Measurements from ENCODE around the gene LSM8. TPM values are rescaled to one million over a fixed set of nuclear protein-coding genes. Genes with fewer than 3 reads are reported as not detected.
"Not testable (repeated sequence)": the region's sequence is repeated elsewhere in the genome, so short reads cannot be mapped to it uniquely, and the experiment has no call there.

Gene LSM8
- 10 to 100 TPM; 26.9 to 31.3 TPM for total RNA-seq
- polyA plus RNA-seq, result 10 to 100 TPM; 25.9 to 29.9 TPM
- long read RNA-seq, donor 1, full-length matches to known transcripts, result 17 of 18 reads
- long read RNA-seq, donor 1, partial matches to known transcripts, result 1 of 18 reads
- long read RNA-seq, donor 1, other reads (novel, unspliced or antisense), result 0 of 18 reads
- long read RNA-seq, donor 2, full-length matches to known transcripts, result 5 of 6 reads
- long read RNA-seq, donor 2, partial matches to known transcripts, result 0 of 6 reads
- long read RNA-seq, donor 2, other reads (novel, unspliced or antisense), result 1 of 6 reads

GRCh38 chr7:118183786-118184564 is at the start of gene LSM8:
LSM8 (plus strand) TSS chr7:118184164; CDS start chr7:118184224, 60 bp downstream.
- intact Hi-C loops (cut with DNase I), result no loop called here
- ATAC-seq (ENCODE audit: low FRiP score) (peak; percentile 99), DNase-seq (peak; percentile 99)
- H3K27me3 ChIP-seq (ENCODE audit: control insufficient read depth in 1 of 2, insufficient read depth in 2 of 2, low read length in 1 of 2), result no peaks in the 10 kb centered on the region
- peak within 1 kb of the TSS; percentile 71 to 100 for H3K4me3 ChIP-seq (ENCODE audit: low read length in 2 of 2)
- H3K27ac ChIP-seq (ENCODE audit: low read depth in 1 of 2, low read length in 2 of 2), result peak within 1 kb of the TSS; percentile 93 to 99
- no peaks in the 10 kb centered on the region for H3K36me3 ChIP-seq (ENCODE audit: control insufficient read depth in 1 of 2, insufficient read depth in 2 of 2, low read length in 1 of 2)
- H3K9me3 ChIP-seq (ENCODE audit: control insufficient read depth, low read length), result no peaks in the 10 kb centered on the region
- WGBS, 2 donors, result 0% methylated on average over 61 to 62 of the region's 62 CpGs
- no peaks in the 10 kb centered on the region for H3K4me1 ChIP-seq (ENCODE audit: control insufficient read depth in 1 of 2, insufficient read depth in 2 of 2, low read length in 2 of 2)

- DNase-seq; H3K4me3 ChIP-seq (ENCODE audit: low read length in 2 of 2); intact Hi-C loops (cut with DNase I): not testable (repeated sequence)
These were observed 49.5 kb upstream of the LSM8 start for GRCh38 chr7:118134420-118134819.

GRCh38 chr7:118140468-118140867 is 43.5 kb upstream of the LSM8 start:
- Histone ChIP-seq H3K9me3 (ENCODE audit: control insufficient read depth, low read length) (no peaks in the 10 kb centered on the region), H3K4me3 (ENCODE audit: low read length in 2 of 2) (no peak overlapping the region), H3K27ac (ENCODE audit: low read depth in 1 of 2, low read length in 2 of 2) (no peak overlapping the region), H3K36me3 (ENCODE audit: control insufficient read depth in 1 of 2, insufficient read depth in 2 of 2, low read length in 1 of 2) (no peaks in the 10 kb centered on the region), H3K27me3 (ENCODE audit: control insufficient read depth in 1 of 2, insufficient read depth in 2 of 2, low read length in 1 of 2) (no peaks in the 10 kb centered on the region), H3K4me1 (ENCODE audit: control insufficient read depth in 1 of 2, insufficient read depth in 2 of 2, low read length in 2 of 2) (no peaks in the 10 kb centered on the region)
- intact Hi-C loops (cut with DNase I), result no loop called here
- ATAC-seq (ENCODE audit: low FRiP score) (no peak), DNase-seq (no peak)
- WGBS, 2 donors, result 46 to 50% methylated on average over 1 of the region's 1 CpG

More at GRCh38 chr7:118134420-118134819, 49.5 kb upstream of the LSM8 start:
- not testable (repeated sequence) for H3K9me3 ChIP-seq (ENCODE audit: control insufficient read depth, low read length); ATAC-seq (ENCODE audit: low FRiP score); H3K4me1 ChIP-seq (ENCODE audit: control insufficient read depth in 1 of 2, insufficient read depth in 2 of 2, low read length in 2 of 2); H3K27me3 ChIP-seq (ENCODE audit: control insufficient read depth in 1 of 2, insufficient read depth in 2 of 2, low read length in 1 of 2); H3K27ac ChIP-seq (ENCODE audit: low read depth in 1 of 2, low read length in 2 of 2); H3K36me3 ChIP-seq (ENCODE audit: control insufficient read depth in 1 of 2, insufficient read depth in 2 of 2, low read length in 1 of 2)

- Histone ChIP-seq H3K27ac (ENCODE audit: low read depth in 1 of 2, low read length in 2 of 2) (no peak overlapping the region), H3K4me1 (ENCODE audit: control insufficient read depth in 1 of 2, insufficient read depth in 2 of 2, low read length in 2 of 2) (no peaks in the 10 kb centered on the region), H3K27me3 (ENCODE audit: control insufficient read depth in 1 of 2, insufficient read depth in 2 of 2, low read length in 1 of 2) (no peaks in the 10 kb centered on the region), H3K4me3 (ENCODE audit: low read length in 2 of 2) (no peak overlapping the region), H3K36me3 (ENCODE audit: control insufficient read depth in 1 of 2, insufficient read depth in 2 of 2, low read length in 1 of 2) (no peaks in the 10 kb centered on the region), H3K9me3 (ENCODE audit: control insufficient read depth, low read length) (no peaks in the 10 kb centered on the region)
- 63 to 77% methylated on average over 1 of the region's 1 CpG for WGBS, 2 donors
- ATAC-seq (ENCODE audit: low FRiP score) (no peak), DNase-seq (no peak)
- intact Hi-C loops (cut with DNase I), result no loop called here
These were observed 42.0 kb upstream of the LSM8 start for GRCh38 chr7:118142012-118142411.

GRCh38 chr7:118148930-118149329 is 35.0 kb upstream of the LSM8 start:
- no peak overlapping the region for H3K4me3 ChIP-seq (ENCODE audit: low read length in 2 of 2)
- intact Hi-C loops (cut with DNase I), result no loop called here
- peak; percentile 54 for ATAC-seq (ENCODE audit: low FRiP score)
- no peak for DNase-seq
- no peaks in the 10 kb centered on the region for H3K27me3 ChIP-seq (ENCODE audit: control insufficient read depth in 1 of 2, insufficient read depth in 2 of 2, low read length in 1 of 2)
- H3K4me1 ChIP-seq (ENCODE audit: control insufficient read depth in 1 of 2, insufficient read depth in 2 of 2, low read length in 2 of 2), result no peaks in the 10 kb centered on the region
- no peaks in the 10 kb centered on the region for H3K36me3 ChIP-seq (ENCODE audit: control insufficient read depth in 1 of 2, insufficient read depth in 2 of 2, low read length in 1 of 2)
- WGBS, 2 donors, result 50 to 56% methylated on average over 2 of the region's 2 CpGs
- no peaks in the 10 kb centered on the region for H3K9me3 ChIP-seq (ENCODE audit: control insufficient read depth, low read length)
- H3K27ac ChIP-seq (ENCODE audit: low read depth in 1 of 2, low read length in 2 of 2), result no peak overlapping the region

GRCh38 chr7:118149394-118149793 is 34.6 kb upstream of the LSM8 start:
- H3K36me3 ChIP-seq (ENCODE audit: control insufficient read depth in 1 of 2, insufficient read depth in 2 of 2, low read length in 1 of 2), result no peaks in the 10 kb centered on the region
- H3K4me3 ChIP-seq (ENCODE audit: low read length in 2 of 2), result no peak overlapping the region
- H3K27me3 ChIP-seq (ENCODE audit: control insufficient read depth in 1 of 2, insufficient read depth in 2 of 2, low read length in 1 of 2), result no peaks in the 10 kb centered on the region
- 81 to 85% methylated on average over 2 of the region's 2 CpGs for WGBS, 2 donors
- no peaks in the 10 kb centered on the region for H3K4me1 ChIP-seq (ENCODE audit: control insufficient read depth in 1 of 2, insufficient read depth in 2 of 2, low read length in 2 of 2)
- H3K27ac ChIP-seq (ENCODE audit: low read depth in 1 of 2, low read length in 2 of 2), result no peak overlapping the region
- H3K9me3 ChIP-seq (ENCODE audit: control insufficient read depth, low read length), result no peaks in the 10 kb centered on the region
- ATAC-seq (ENCODE audit: low FRiP score) (no peak), DNase-seq (no peak)
- intact Hi-C loops (cut with DNase I), result no loop called here

GRCh38 chr7:118151671-118152070 is 32.3 kb upstream of the LSM8 start:
- no peak for ATAC-seq (ENCODE audit: low FRiP score)
- H3K4me3 ChIP-seq (ENCODE audit: low read length in 2 of 2), result no peak overlapping the region
- no peaks in the 10 kb centered on the region for H3K9me3 ChIP-seq (ENCODE audit: control insufficient read depth, low read length)
- no peaks in the 10 kb centered on the region for H3K27me3 ChIP-seq (ENCODE audit: control insufficient read depth in 1 of 2, insufficient read depth in 2 of 2, low read length in 1 of 2)
- H3K27ac ChIP-seq (ENCODE audit: low read depth in 1 of 2, low read length in 2 of 2), result no peak overlapping the region
- intact Hi-C loops (cut with DNase I), result no loop called here
- H3K4me1 ChIP-seq (ENCODE audit: control insufficient read depth in 1 of 2, insufficient read depth in 2 of 2, low read length in 2 of 2), result no peaks in the 10 kb centered on the region
- no peaks in the 10 kb centered on the region for H3K36me3 ChIP-seq (ENCODE audit: control insufficient read depth in 1 of 2, insufficient read depth in 2 of 2, low read length in 1 of 2)
- DNase-seq, result no peak
- WGBS, 2 donors, result 56 to 66% methylated on average over 2 of the region's 2 CpGs

GRCh38 chr7:118152149-118152548 is 31.8 kb upstream of the LSM8 start:
- WGBS, 2 donors, result 24 to 35% methylated on average over 1 of the region's 1 CpG
- intact Hi-C loops (cut with DNase I), result no loop called here
- DNase-seq (no peak), ATAC-seq (ENCODE audit: low FRiP score) (no peak)
- H3K4me1 ChIP-seq (ENCODE audit: control insufficient read depth in 1 of 2, insufficient read depth in 2 of 2, low read length in 2 of 2), result no peaks in the 10 kb centered on the region
- H3K36me3 ChIP-seq (ENCODE audit: control insufficient read depth in 1 of 2, insufficient read depth in 2 of 2, low read length in 1 of 2), result no peaks in the 10 kb centered on the region
- no peaks in the 10 kb centered on the region for H3K9me3 ChIP-seq (ENCODE audit: control insufficient read depth, low read length)
- no peak overlapping the region for H3K27ac ChIP-seq (ENCODE audit: low read depth in 1 of 2, low read length in 2 of 2)
- H3K27me3 ChIP-seq (ENCODE audit: control insufficient read depth in 1 of 2, insufficient read depth in 2 of 2, low read length in 1 of 2), result no peaks in the 10 kb centered on the region
- H3K4me3 ChIP-seq (ENCODE audit: low read length in 2 of 2), result no peak overlapping the region

- H3K27me3 ChIP-seq (ENCODE audit: control insufficient read depth in 1 of 2, insufficient read depth in 2 of 2, low read length in 1 of 2), result no peaks in the 10 kb centered on the region
- intact Hi-C loops (cut with DNase I), result no loop called here
These were observed 31.3 kb upstream of the LSM8 start for GRCh38 chr7:118152654-118153053.

More at GRCh38 chr7:118152654-118153053, 31.3 kb upstream of the LSM8 start:
- Histone ChIP-seq H3K36me3 (ENCODE audit: control insufficient read depth in 1 of 2, insufficient read depth in 2 of 2, low read length in 1 of 2) (no peaks in the 10 kb centered on the region), H3K4me1 (ENCODE audit: control insufficient read depth in 1 of 2, insufficient read depth in 2 of 2, low read length in 2 of 2) (no peaks in the 10 kb centered on the region), H3K9me3 (ENCODE audit: control insufficient read depth, low read length) (no peaks in the 10 kb centered on the region), H3K27ac (ENCODE audit: low read depth in 1 of 2, low read length in 2 of 2) (no peak overlapping the region), H3K4me3 (ENCODE audit: low read length in 2 of 2) (no peak overlapping the region)
- ATAC-seq (ENCODE audit: low FRiP score) (no peak), DNase-seq (no peak)
